HCT116 (cell line): ENCODE results near the gene TNN. TPM values are rescaled to one million over a fixed set of nuclear protein-coding genes. Genes with fewer than 3 reads are reported as not detected.

Experiments
- ATAC-seq: fragments of 200-7000 bp; cut with Tn5 transposase; 2 replicates; pipeline ENCODE4 v1.9.1; 2020; ENCODE audit warnings: mild to moderate bottlenecking, moderate library complexity
- BruUV-seq: library from RNA; stranded (reverse); fragments of 400-500 nt; replicated peaks from 2 replicates; lab custom pipeline; 2021; lab: Mats Ljungman, UMichigan
- CTCF ChIA-PET: fragments of 300-600 bp; sonication (Branson Sonifier 250); formaldehyde crosslinking; loops from one replicate; lab custom pipeline; 2021; ENCODE audit warnings: antibody characterized with exemption; lab: Charles Lee
- POLR2A ChIA-PET: fragments of 300-600, 350-600 bp; sonication (Branson Sonifier 250); formaldehyde crosslinking; loops from one replicate; lab custom pipeline; 2021; ENCODE audit warnings: antibody characterized with exemption; lab: Charles Lee
- RAD21 ChIA-PET, 2 experiments: fragments of 300-600 bp; sonication (Branson Sonifier 250); formaldehyde crosslinking; loops; one replicate each; lab custom pipeline; 2023; ENCODE audit warnings: low total read pairs in 2 of 2; ENCODE audit not compliant: uncharacterized antibody in 2 of 2, unreplicated experiment in 2 of 2, low non-redundant PET in 1 of 2; lab: Charles Lee
- DNase-seq: peaks from one replicate; pipeline ENCODE4 v3.0.0-alpha.2; 2010; ENCODE audit warnings: low read depth, low spot score
- H2AFZ ChIP-seq: fragments of 200-600 bp; shearing (Covaris generic), sonication (generic); 2 replicates; pipeline ENCODE4 v1.6.1; 2017; ENCODE audit warnings: low read depth, mixed run types, mixed read lengths, antibody characterized with exemption, low read length; ENCODE audit not compliant: poor library complexity, severe bottlenecking
- H3K27ac ChIP-seq: 2 replicates; pipeline ENCODE4 v1.5.1; 2012; ENCODE audit warnings: low read depth, low read length
- H3K27me3 ChIP-seq: fragments of 200-600 bp; sonication (generic); 2 replicates; pipeline ENCODE4 v1.6.1; 2016; ENCODE audit warnings: mixed run types, low read length, mixed read lengths; ENCODE audit not compliant: insufficient read depth
- H3K36me3 ChIP-seq, 2 experiments: fragments of 200-500 bp in 1 of 2; fragments of 200-600 bp in 1 of 2; sonication (Bioruptor generic) in 1 of 2; sonication (generic) in 1 of 2; 2 replicates each; pipeline versions ENCODE4 v1.5.1 to v1.6.1; 2014 to 2016; ENCODE audit warnings: low read length in 2 of 2, inconsistent platforms in 1 of 2, mixed read lengths in 1 of 2, mixed run types in 1 of 2; ENCODE audit not compliant: insufficient read depth in 2 of 2, control insufficient read depth in 1 of 2
- H3K4me1 ChIP-seq, 2 experiments: fragments of 200-600 bp in 1 of 2; sonication (generic) in 1 of 2; 2 replicates each; pipeline versions ENCODE4 v1.5.1 to v1.6.1; 2012 to 2017; ENCODE audit warnings: low read length in 2 of 2, inconsistent platforms in 1 of 2, mild to moderate bottlenecking in 1 of 2, mixed read lengths in 1 of 2, mixed run types in 1 of 2, moderate library complexity in 1 of 2; ENCODE audit not compliant: insufficient read depth in 2 of 2, control insufficient read depth in 1 of 2
- H3K4me2 ChIP-seq: fragments of 200-600 bp; sonication (generic); 2 replicates; pipeline ENCODE4 v1.6.1; 2017; ENCODE audit warnings: mixed run types, low read length, mixed read lengths
- H3K4me3 ChIP-seq, 2 experiments: fragments of 200-600 bp in 1 of 2; sonication (generic) in 1 of 2; replicated peaks in 1 of 2; 2 replicates each; pipeline ENCODE4 v1.5.1; 2011 to 2016; ENCODE audit warnings: low read length in 2 of 2, control low read depth in 1 of 2, low read depth in 1 of 2, mild to moderate bottlenecking in 1 of 2, mixed read lengths in 1 of 2, mixed run types in 1 of 2
- H3K79me2 ChIP-seq: fragments of 200-600 bp; sonication (generic); 2 replicates; pipeline ENCODE4 v1.6.1; 2017; ENCODE audit warnings: mild to moderate bottlenecking, mixed run types, low read length, moderate library complexity, mixed read lengths; ENCODE audit not compliant: insufficient read depth
- H3K9ac ChIP-seq: fragments of 200-600 bp; sonication (generic); 2 replicates; pipeline ENCODE4 v1.6.1; 2016; ENCODE audit warnings: low read length, mixed read lengths
- H3K9me2 ChIP-seq: fragments of 200-600 bp; sonication (generic), shearing (Covaris generic); 2 replicates; pipeline ENCODE4 v1.6.1; 2017; ENCODE audit warnings: mixed run types, mild to moderate bottlenecking, moderate library complexity; ENCODE audit not compliant: insufficient read depth
- H3K9me3 ChIP-seq, 2 experiments: fragments of 200-500 bp in 1 of 2; fragments of 200-600 bp in 1 of 2; sonication (Bioruptor generic) in 1 of 2; sonication (generic) in 1 of 2; 2 replicates each; pipeline ENCODE4 v1.6.1; 2014 to 2017; ENCODE audit warnings: low read length in 2 of 2, mixed read lengths in 2 of 2, inconsistent platforms in 1 of 2, low read depth in 1 of 2, mild to moderate bottlenecking in 1 of 2, mixed run types in 1 of 2, moderate library complexity in 1 of 2; ENCODE audit not compliant: control insufficient read depth in 1 of 2, insufficient read depth in 1 of 2
- H4K20me1 ChIP-seq: fragments of 200-600 bp; sonication (generic), shearing (Covaris generic); 2 replicates; pipeline ENCODE4 v1.6.1; 2017; ENCODE audit warnings: mixed run types, mild to moderate bottlenecking, moderate library complexity; ENCODE audit not compliant: insufficient read depth
- CBX3 ChIP-seq: IDR thresholded peaks from 2 replicates; pipeline ENCODE4 v1.6.1; 2012; ENCODE audit warnings: low read depth
- ELF1 ChIP-seq: IDR thresholded peaks from 2 replicates; pipeline ENCODE4 v1.6.1; 2012; ENCODE audit warnings: low read depth, borderline replicate concordance
- EZH2 ChIP-seq: fragments of 200-600 bp; sonication (generic); IDR thresholded peaks from 2 replicates; pipeline ENCODE4 v1.6.1; 2017; ENCODE audit warnings: antibody characterized with exemption, mixed run types
- EZH2phosphoT487 ChIP-seq: fragments of 200-600 bp; IDR thresholded peaks from 2 replicates; pipeline ENCODE4 v1.6.1; 2018; ENCODE audit warnings: antibody characterized with exemption, borderline replicate concordance
- POLR2A ChIP-seq: IDR thresholded peaks from 2 replicates; pipeline ENCODE4 v1.7.0; 2011; ENCODE audit warnings: borderline replicate concordance; ENCODE audit not compliant: insufficient read depth, insufficient read length; ENCODE audit errors: extremely low read depth
- SP1 ChIP-seq: IDR thresholded peaks from 2 replicates; pipeline ENCODE4 v1.6.1; 2012; ENCODE audit warnings: low read depth
- SRF ChIP-seq: IDR thresholded peaks from 2 replicates; pipeline ENCODE4 v1.6.1; 2012; ENCODE audit warnings: low read depth
- ZNF274 ChIP-seq: fragments of 200-500 bp; sonication (Bioruptor generic); IDR thresholded peaks from 2 replicates; pipeline ENCODE4 v1.6.1; 2014; ENCODE audit warnings: mild to moderate bottlenecking, low read depth, low read length, inconsistent platforms
- intact Hi-C: fragments of 100-400 bp; cut with micrococcal nuclease; formaldehyde crosslinking; loops from 2 replicates; pipeline ENCODE4 v1.10.0; 2022
- total RNA-seq: library from RNA; stranded (reverse); gene quantifications from one replicate; pipeline ENCODE4 v1.2.1, GENCODE V29; 2021; ENCODE audit not compliant: unreplicated experiment
- TF ChIP-seq, protein P1 (sequence below): IDR thresholded peaks from 2 replicates; pipeline ENCODE4 v1.6.1; 2012
- TF ChIP-seq, protein P2 (sequence below): IDR thresholded peaks from 2 replicates; pipeline ENCODE4 v1.6.1; 2011; ENCODE audit warnings: mild to moderate bottlenecking, low read length, moderate library complexity; ENCODE audit not compliant: insufficient replicate concordance; ENCODE audit errors: extremely low read depth
- TF ChIP-seq, protein P3 (sequence below): IDR thresholded peaks from 2 replicates; pipeline ENCODE4 v1.6.1; 2012; ENCODE audit warnings: low read depth

The TNN gene
- total RNA-seq, 1 experiment from 2014 or later: not detected

DNA sequence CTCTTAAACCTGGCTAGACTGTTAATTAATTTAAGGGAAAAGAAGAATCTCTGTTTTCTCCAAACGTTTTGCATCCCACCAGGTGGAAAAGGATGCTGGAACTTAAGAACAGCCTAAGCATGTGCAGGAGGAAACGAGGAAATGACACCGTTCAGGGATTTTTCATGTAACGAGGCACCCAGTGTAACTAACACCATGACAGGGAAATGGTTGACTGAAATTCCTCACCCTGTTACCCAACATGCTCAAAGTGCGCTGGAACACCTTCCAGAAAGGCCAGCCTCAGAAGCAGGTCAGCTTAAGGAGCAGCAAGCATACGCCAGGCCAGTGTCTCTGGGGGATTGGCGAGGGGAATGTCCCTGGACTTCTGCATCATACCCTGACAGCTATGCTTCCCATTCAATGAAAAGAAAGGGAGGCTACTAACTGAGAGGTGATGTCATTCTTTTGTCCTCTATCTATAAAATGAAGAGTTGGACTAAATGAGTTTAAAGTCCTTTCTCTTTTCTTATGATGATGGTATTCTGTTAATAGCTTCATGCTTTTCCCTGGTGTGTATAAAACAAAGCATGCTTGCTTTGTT lies 21.6 kb downstream of the TNN start:
- ChIA-PET CTCF (no interaction called here), POLR2A (no interaction called here)
- H3K27ac ChIP-seq: no peak overlapping the region

More for the DNA sequence above, 21.6 kb downstream of the TNN start:
- Histone ChIP-seq H3K9ac (no peak overlapping the region), H3K9me3 (no peaks in the 10 kb centered on the region), H3K4me3 (no peak overlapping the region), H3K79me2 (no peaks in the 10 kb centered on the region), H3K4me2 (no peak overlapping the region), H3K4me1 (no peaks in the 10 kb centered on the region), H3K27me3 (0 out of 2 replicates have a peak, but pooled peaks cover 9% of the 10 kb centered on the region), H3K36me3 (no peaks in the 10 kb centered on the region), H4K20me1 (no peaks in the 10 kb centered on the region), H3K9me2 (no peaks in the 10 kb centered on the region), H2AFZ (no peak overlapping the region)
- no peak for TF ChIP-seq SP1
- TF ChIP-seq EZH2: no peak
- TF ChIP-seq, protein P1, sequence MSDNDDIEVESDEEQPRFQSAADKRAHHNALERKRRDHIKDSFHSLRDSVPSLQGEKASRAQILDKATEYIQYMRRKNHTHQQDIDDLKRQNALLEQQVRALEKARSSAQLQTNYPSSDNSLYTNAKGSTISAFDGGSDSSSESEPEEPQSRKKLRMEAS: no peak
- TF ChIP-seq ZNF274: no peak
- no peak for TF ChIP-seq ELF1
- TF ChIP-seq EZH2phosphoT487: no peak
- TF ChIP-seq, protein P2, sequence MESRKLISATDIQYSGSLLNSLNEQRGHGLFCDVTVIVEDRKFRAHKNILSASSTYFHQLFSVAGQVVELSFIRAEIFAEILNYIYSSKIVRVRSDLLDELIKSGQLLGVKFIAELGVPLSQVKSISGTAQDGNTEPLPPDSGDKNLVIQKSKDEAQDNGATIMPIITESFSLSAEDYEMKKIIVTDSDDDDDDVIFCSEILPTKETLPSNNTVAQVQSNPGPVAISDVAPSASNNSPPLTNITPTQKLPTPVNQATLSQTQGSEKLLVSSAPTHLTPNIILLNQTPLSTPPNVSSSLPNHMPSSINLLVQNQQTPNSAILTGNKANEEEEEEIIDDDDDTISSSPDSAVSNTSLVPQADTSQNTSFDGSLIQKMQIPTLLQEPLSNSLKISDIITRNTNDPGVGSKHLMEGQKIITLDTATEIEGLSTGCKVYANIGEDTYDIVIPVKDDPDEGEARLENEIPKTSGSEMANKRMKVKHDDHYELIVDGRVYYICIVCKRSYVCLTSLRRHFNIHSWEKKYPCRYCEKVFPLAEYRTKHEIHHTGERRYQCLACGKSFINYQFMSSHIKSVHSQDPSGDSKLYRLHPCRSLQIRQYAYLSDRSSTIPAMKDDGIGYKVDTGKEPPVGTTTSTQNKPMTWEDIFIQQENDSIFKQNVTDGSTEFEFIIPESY: no peak
- TF ChIP-seq, protein P3, sequence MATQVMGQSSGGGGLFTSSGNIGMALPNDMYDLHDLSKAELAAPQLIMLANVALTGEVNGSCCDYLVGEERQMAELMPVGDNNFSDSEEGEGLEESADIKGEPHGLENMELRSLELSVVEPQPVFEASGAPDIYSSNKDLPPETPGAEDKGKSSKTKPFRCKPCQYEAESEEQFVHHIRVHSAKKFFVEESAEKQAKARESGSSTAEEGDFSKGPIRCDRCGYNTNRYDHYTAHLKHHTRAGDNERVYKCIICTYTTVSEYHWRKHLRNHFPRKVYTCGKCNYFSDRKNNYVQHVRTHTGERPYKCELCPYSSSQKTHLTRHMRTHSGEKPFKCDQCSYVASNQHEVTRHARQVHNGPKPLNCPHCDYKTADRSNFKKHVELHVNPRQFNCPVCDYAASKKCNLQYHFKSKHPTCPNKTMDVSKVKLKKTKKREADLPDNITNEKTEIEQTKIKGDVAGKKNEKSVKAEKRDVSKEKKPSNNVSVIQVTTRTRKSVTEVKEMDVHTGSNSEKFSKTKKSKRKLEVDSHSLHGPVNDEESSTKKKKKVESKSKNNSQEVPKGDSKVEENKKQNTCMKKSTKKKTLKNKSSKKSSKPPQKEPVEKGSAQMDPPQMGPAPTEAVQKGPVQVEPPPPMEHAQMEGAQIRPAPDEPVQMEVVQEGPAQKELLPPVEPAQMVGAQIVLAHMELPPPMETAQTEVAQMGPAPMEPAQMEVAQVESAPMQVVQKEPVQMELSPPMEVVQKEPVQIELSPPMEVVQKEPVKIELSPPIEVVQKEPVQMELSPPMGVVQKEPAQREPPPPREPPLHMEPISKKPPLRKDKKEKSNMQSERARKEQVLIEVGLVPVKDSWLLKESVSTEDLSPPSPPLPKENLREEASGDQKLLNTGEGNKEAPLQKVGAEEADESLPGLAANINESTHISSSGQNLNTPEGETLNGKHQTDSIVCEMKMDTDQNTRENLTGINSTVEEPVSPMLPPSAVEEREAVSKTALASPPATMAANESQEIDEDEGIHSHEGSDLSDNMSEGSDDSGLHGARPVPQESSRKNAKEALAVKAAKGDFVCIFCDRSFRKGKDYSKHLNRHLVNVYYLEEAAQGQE: no peak
- TF ChIP-seq CBX3: no peak
- TF ChIP-seq SRF: no peak
- no peak for TF ChIP-seq POLR2A
- DNase-seq (no peak), ATAC-seq (no peak)
- BruUV-seq: no TSS peak
- RAD21 ChIA-PET: no interaction called here
- intact Hi-C loops: no loop called here
